ENCODE results near the gene COG8.
"Not testable (repeated sequence)": the region's sequence is repeated elsewhere in the genome, so short reads cannot be mapped to it uniquely, and the experiment has no call there.

The COG8 gene

DNA sequence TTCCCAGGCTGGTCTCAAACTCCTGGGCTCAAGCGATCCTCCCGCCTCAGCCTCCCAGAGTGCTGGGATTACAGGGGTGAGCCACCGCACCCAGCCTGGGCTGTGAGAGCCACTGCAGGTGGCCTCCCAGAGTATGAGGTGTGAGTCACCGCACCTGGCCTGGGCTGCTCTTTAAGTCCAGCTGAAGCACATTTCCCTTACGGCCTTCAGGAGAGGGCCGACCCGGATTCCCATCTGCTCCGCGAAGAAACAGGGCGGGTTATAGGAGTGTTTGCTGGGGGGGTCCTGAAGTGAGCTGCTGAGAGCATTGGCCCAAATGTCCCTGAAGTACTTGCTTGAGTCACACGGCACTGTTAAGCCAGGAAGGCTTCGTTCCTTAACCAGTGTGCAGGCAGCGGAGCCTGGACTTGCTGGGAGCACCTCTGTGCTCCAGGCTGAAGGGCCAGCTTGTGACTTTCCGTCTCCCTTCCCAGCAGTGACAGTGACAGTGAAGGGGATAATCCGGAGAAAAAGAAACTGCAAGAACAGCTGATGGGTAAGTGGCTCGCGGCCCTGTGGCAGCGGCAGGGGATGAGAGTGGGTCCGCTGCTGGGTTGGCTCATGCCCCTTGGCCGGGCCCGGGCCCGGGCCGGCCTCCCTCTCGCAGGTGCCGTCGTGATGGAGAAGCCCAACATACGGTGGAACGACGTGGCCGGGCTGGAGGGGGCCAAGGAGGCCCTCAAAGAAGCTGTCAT, 21.0 kb downstream of the COG8 start:
- DNase-seq: no peak

DNA sequence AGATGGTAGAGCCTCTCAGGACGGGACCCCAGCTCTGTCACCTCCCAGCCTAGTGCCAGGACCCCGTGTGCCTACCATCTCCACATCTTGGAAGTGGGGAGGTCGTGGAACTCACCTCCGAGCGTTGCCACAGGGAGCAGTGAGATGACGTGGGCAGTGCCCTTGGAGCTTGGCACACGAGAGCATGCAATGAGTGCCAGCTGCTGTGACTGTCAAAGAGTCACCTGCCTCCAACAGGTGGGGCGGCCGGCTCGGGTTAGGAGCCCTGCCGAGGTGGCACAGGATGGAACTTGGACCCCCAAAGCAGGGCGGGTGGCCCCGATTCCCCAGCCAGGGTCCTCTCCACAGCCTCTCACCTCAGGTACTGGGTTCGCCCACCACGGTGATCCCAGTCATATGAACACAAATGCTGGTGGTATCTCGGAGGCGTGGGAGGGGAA, 22.7 kb downstream of the COG8 start:
- no peak for DNase-seq

DNA sequence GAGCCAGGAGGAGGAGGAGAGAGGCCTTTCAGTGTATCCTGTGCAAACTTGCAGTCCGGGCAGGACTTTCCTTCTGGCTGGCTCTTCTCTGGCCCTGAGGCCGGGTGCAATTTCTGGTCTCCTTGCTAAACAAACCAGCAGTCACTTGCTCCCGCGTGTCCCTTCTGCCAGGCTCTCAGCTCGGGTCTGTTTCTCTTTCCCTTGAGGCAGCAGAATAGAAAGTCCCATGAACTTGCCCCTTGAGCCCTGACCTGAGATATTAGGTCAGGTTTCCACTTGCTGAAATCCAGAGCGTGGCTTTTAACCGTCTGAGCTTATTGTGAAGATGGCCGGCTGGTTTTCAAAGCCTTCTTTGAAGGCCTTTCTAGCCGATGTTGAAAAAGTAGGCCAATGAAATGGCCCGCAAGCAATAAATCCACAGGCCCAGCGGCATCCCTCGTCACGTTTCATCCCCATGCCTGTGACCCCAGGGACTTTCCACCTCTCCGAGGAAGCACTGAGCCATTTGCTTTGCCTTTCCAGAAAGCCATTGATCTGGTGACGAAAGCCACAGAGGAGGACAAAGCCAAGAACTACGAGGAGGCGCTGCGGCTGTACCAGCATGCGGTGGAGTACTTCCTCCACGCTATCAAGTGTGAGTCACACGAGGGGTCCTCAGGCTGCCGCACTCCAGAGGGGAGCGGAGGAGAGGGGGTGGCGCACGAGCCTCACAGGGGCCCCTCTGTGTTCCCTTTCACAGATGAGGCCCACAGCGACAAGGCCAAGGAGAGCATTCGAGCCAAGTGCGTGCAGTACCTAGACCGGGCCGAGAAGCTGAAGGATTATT, 23.7 kb downstream of the COG8 start:
- DNase-seq: no peak

DNA sequence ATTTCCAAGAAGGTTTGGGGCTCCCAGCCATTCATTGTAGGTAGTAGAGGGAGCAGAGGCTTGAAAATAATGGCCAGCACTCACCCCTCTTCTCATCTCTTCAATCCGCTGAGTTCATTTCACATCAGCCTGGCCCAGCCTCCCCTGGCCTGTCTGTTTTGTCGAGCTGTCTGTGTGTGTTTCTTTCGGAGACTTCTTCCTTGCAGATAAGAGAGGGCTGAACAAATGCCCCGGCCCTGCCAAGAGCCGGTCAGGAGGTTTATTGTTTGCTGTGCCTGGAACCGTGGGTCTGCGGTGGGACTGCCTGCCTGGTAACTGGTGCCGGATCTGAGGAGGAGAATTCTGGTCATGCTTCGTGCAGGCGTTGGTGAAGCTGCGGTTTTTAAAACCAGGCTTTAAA, 24.8 kb downstream of the COG8 start:
- no peak for DNase-seq

DNA sequence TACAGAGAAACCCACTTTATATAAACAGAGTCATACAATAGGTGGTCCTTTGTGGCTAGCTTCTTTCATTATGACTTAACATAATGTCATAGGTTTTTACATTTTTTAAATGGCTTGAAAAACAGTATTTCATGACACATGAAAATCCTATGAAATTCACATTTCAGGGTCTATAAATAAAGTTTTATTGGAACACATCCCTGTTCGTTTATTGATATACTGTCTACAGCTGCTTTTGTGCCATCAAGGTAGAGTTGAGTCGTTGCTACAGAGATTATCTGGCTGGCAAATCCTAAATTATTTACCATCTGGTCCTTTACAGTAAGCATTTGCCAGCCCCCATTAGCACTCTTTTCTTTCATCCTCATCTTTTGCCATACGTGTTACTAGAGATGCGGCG, 25.9 kb downstream of the COG8 start:
- no peak for DNase-seq

DNA sequence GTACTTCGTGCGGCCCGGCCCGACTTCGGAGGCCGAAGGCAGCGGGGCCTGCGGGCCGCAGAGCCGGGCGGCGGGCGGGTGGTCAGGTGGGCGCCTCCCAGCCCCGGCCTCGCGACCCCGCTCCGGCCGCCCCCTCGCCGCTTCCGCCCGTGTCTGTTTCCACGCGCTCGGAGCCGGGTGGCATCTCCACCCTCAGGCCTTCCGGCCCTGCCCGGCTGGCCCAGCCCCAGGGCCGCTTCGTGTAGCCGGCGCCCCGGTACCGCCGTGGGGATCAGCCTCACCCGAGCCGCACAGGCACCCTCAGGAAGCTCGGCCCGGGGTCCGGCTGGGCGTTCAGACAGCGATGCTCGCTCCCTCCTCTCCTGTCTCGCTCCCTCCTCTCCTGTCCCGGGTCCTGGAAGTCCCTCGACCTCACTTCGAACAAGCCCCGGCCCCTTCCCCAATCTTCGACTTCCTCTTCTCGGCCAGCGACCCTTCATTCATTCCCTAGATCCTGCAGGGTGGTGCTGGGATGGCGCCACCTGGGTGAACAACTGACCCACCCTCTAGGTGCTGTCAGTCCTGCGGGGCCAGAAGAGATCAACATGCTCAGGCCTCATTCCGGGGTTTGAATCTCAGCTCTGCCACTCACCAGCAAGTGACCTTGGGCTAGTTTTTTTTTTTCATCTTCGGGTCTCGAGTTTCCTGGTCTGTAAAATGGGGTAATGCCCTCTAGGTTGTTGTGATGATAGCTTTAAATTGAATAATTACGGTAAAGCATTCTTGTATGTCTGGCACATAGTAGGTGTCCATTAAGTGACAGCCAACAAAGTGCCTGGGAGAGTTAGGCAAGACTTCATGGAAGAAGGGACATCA, 27.6 kb downstream of the COG8 start:
- DNase-seq: no peak

DNA sequence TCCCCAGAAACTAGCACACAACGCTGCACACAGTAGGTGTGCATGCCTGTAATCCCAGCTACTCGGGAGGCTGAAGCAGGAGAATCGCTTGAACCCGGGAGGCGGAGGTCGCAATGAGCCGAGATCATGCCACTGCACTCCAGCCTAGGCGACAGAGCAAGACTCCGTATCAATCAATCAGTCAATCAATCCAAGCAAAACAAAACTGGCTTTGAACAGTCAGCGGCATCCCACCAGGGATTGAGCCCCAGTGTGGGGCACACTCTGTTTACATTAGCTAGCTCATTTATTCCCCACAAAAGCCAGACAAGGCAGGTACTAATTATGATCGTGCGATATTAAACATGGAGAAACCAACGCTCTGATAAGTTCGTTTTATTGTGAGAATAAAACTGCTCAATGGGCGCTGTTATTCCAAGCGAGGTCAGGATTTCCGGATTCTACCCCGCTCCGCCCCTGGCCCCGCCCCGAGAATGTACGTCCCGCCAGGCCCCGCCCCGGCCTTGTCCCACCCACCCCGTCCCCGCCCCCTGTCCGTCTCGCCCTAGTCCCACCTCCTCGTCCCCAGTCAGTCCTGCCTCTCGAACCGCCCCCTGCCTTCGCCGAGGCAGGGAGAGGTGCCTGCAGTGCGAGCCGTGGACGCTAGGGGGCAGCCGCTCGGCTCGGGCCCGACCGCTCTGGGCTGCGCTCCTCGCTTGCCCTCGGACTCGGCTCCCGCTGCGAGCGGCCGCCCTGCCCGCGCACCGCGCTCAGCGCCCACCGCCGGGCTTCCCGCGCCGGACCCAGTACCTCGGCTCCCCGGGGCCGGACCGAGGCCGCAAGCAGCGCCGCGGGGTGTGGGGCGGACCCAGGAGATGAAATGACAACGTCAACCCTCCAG, 28.5 kb downstream of the COG8 start, which contains the start of gene VPS4A:
VPS4A (plus strand) TSS at position 698 of the 880 bp plus-strand sequence; CDS start at position 860, 162 bp downstream.
- DNase-seq: peak; percentile 98

DNA sequence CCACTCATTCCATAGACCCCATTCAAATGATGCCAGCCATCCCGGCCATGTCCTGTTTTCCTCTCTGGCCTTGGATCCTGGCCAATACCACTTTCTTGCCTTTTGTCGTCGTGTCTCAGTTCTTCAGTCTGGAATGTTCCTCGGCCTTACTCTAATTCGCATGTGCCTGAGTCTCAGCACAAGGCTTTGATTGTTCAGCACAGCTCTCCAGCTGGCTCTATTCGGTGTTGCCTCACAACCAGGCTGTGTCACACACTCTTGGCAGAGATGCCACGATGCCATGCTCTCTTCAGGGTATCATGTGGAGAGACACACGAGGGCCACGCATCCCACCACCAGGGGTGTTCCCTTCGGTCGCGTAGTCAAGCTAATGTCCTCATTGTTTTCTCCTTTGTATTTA, 30.0 kb downstream of the COG8 start:
- no peak for DNase-seq

DNA sequence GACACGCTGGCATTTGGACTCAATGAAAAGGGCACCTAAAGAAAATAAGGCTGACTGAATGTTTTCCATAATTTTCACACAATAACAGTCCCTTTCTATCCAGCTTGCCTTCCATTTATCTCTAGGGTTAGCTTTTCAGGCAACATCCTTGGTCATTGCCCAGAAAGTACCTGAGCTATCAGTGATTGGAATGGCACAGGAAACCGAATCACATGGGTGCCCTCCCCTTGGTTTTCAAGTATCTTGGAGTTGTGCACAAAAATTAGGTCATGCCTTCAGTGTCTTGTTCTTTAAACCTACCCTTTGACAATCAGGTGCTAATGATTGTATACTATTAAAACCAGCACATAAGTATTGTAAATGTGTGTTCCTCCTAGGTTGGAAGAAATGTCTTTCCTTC, 31.5 kb downstream of the COG8 start:
- no peak for DNase-seq

DNA sequence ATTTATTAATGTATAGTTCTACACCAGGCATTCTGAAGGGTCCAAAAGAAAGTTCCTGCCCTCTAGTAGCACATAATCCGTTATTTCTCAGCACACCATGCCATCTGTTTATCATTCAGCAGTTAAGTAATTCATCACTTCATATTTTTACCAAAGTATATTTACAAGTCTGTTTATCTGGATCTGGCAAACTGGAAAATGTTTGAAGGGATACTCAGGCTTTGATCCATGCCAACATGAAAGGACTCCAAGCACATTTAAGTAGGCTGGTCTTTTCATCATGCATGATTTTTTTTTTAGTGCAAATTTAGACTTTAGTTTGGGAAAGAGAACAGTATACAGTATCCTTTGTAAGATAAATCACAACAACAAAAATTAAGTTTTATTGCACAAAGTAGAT, 32.3 kb downstream of the COG8 start:
- DNase-seq: no peak

DNA sequence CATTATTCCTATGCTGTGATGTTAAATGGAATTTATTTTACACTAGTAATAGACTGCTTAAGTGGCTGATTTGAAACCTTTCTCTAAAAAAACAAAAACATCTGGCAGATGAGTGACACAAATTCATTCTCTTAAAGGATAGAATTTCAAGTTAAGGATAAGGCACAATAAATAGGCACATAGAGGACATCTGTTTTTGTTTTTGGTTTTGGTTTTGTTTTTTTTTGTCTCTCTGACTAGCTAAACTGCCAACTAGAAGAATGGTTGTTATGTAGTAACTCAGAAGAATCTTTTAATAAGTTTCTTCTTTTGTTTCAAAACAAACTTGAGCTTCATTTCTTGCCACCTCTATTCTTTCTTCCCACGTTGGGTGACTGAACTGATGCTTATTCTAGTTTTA, 33.3 kb downstream of the COG8 start:
- DNase-seq: no peak

DNA sequence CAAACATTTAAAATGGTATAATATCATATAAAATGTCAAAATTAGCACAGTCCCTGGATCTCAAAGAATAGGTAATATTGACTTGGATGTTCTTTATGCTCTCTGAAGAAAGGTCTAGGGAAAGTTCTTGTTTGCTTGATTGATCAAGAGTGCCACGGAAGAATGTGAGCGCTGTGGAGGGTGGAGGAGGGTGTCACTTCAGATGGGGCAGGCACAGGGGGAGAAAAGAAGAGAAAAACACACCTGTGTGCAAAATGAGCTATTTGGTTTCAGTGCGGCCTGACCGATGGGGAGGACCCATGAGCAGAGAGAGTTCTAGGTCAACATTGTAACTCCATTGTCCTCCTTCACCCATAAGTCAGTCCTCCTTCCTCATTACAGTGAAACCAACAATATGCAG, 37.1 kb downstream of the COG8 start:
- DNase-seq: no peak

DNA sequence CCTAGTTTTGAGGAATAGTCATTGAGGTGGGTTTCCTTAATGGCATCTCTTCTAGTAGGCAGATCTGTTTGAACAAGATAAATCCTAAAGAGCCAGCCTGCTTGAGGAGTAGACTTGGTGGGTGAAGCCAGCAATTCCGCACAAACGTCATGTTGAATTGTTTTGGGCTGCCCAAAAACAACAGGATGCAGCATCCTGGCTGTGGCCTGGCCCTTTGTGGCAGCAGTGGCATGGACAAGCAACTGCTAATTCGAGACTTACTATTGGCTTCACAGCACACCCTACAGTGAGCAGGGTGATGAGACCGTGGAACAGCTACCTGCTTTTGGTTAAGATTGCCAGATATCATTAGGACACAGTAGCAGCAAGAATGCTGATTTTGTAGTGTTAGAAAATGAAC, 37.5 kb downstream of the COG8 start:
- DNase-seq: no peak

DNA sequence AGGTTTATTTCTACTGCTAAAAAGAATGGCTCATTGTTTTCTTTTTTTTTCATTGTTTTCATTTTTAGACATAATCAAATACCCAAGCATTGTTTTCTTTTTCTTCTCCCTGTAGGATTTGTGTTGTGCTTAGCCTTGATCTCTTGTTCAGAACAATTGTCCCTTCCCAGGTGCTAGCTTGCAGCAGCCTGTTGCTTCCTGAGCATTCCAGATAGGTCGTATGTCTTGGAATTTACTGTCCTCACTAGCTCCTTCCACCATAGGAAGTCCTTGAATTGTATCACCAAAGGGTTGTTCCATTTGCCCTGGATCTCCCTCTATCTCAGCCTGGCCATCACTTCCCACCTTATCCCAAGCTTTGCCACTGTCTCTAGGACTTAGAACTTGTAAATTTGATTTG, 38.2 kb downstream of the COG8 start:
- DNase-seq: no peak

DNA sequence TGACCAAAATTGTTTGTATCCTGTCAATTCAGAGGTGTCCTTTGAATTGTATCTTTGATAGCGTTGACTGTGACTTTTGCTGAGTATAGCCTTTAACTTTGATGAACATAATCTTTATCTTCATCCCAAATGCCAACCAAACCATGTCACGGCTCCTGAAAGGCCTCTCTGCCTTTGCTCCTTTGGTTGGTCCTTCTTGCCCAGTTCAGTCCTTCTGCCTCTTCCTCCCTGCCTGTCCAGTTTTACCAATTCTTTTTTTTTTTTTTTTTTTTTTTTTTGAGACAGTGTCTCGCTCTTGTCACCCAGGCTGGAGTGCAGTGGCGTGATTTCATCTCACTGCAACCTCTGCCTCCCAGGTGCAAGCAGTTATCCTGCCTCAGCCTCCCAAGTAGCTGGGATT, 41.1 kb downstream of the COG8 start:
- DNase-seq: no peak

DNA sequence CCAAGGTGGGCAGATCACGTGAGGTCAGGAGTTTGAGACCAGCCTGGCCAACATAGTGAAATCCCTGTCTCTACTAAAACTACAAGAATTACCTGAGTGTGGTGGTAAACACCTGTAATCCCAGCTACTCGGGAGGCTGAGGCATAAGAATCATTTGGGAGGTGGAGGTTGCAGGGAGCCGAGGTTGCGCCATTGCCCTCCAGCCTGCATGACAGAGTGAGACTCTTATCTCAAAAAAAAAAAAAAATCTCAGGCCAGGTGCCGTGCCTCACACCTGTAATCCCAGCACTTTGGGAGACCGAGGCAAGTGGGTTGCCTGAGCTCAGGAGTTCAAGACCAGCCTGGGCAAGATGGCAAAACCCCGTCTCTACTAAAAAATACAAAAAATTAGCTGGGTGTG, 42.6 kb downstream of the COG8 start:
- DNase-seq: not testable (repeated sequence)

DNA sequence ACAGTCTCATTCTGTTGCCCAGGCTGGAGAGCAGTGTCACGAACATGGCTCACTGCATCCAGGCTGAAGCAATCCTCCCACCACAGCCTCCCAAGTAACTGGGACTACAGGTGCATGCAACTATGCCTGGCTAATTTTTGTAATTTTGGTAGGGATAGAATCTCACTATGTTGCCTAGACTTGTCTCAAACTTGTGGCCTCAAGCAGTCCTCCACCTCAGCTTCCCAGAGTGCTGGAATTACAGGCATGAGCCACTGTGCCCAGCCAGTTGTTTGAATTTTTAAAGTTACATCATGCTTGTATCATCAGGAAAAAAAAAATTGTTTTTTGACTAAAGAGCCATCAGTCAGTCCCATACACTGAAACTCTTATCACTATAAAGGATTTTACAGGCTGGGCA, 45.3 kb downstream of the COG8 start:
- no peak for DNase-seq

DNA sequence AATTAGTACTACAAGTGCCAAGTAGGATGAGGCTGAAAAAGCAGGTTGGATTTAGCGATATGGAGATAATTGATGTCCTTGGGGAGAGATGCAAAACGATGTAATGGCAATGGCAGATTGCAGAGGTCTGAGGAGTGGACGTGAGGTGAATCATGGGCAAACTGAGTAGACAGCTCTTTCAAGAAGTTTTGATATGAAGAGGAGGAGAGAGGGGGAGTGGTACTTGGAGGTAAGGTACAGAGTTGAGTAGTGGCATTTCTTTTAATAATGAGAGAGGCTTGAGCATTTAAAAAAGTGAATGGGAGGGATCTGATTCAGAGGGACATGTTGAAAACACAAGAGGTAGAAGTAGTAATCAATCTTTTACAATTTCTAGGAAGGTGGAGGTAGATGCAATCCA, 46.0 kb downstream of the COG8 start:
- no peak for DNase-seq

DNA sequence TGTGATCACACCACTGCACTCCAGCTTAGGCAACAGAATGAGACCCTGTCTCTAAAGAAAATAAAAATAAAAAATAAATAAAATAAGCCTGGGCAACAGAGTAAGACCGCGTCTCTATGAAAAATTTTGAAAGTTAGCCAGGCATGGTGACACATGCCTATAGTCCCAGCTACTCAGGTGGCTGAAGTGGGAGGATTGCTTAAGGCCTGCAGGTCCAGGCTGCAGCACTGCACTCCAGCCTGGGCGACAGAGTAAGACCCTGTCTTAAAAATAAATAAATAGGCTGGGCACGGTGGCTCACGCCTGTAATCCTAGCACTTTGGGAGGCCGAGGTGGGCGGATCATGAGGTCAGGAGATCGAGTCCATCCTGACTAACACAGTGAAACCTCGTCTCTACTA, 47.7 kb downstream of the COG8 start:
- DNase-seq: not testable (repeated sequence)

DNA sequence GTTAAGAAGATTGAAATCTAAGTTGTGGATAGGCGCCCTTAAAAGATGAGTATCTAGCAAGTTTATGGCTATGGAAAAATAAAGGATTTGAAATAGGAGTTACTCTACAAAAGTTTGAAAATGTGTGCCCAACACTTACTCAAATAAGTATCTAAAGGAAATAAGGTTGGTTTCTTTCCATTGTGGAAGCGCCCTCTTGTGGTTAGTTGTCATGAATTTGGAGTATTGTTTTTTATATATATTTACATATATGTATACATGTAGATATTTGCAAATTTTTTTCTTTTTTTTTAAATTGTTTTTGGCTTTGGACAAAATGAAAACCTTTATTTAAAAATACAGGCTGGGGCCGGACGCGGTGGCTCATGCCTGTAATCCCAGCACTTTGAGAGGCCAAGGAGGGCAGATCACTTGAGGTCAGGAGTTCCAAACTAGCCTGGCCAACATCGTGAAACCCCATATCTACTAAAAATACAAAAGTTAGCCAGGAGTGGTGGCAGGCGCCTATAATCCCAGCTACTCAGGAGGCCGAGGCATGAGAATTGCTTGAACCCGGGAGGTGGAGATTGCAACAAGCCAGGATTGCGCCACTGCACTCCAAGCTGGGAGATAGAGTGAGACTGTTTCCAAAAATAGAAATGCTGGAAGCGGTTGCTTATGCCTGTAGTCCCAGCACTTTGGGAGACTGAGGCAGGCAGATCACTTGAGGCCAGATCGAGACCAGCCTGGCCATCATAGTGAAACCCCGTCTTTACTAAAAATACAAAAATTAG, 52.2 kb downstream of the COG8 start:
- DNase-seq: no peak

DNA sequence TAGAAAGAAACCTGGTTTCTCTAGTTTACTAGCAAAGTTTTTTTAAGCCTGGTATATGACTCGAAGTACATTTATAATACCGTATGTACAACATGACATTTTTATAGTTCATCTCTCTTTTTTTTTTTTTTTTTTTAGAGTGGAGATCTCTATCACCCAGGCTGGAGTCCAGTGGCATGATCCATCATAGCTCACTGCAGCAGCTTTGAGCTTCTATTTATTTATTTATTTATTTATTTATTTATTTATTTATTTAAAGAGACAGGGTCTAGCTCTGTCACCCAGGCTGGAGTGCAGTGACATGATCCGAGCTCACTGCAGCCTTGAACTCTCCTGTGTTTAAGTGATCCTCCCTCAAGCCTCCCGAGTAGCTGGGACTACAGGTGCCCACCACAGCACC, 54.1 kb downstream of the COG8 start:
- no peak for DNase-seq

DNA sequence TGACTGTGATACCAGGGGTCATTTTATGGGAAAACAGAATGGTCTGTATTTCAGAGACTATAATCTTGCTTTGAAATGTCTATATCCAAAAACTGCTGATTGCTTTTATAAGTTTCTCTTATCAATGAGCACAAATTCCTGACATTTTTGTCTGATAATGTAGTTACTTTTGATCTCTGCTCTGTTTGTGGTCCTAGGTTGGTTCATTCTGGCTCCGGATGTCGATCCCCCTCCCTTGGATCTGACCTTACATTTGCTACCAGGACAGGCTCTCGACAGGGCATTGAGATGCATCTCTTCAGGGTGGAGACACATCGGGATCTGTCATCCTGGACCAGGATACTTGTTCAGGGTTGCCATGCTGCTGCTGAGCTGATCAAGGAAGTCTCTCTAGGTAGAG, 55.5 kb downstream of the COG8 start:
- no peak for DNase-seq

Measured in left hindlimb (tissue), 1 donor.